GM23248 (cell line): ENCODE measurements around the gene RHBDF2.

Source experiments
- EZH2 ChIP-seq: fragments of 200-600 bp; sonication (generic); IDR thresholded peaks from 2 replicates; pipeline ENCODE4 v1.6.1; 2018; ENCODE audit warnings: antibody characterized with exemption, mild to moderate bottlenecking; ENCODE audit not compliant: insufficient read depth, poor library complexity, severe bottlenecking
- EZH2phosphoT487 ChIP-seq: fragments of 200-600 bp; sonication (generic); IDR thresholded peaks from 2 replicates; pipeline ENCODE4 v1.6.1; 2018; ENCODE audit warnings: antibody characterized with exemption, moderate library complexity, mild to moderate bottlenecking, low read depth; ENCODE audit not compliant: insufficient read depth

- TF ChIP-seq EZH2phosphoT487 (no peak), EZH2 (no peak)
Observed at GRCh38 chr17:76523084-76524037, 22.1 kb upstream of the RHBDF2 start.
